ENCODE measurements around the gene TUBB3.
A peak's percentile ranks its signal among the peaks of the same experiment; 100 is the strongest.
"Not testable (repeated sequence)": the region's sequence is repeated elsewhere in the genome, so short reads cannot be mapped to it uniquely, and the experiment has no call there.

TUBB3 gene

DNA sequence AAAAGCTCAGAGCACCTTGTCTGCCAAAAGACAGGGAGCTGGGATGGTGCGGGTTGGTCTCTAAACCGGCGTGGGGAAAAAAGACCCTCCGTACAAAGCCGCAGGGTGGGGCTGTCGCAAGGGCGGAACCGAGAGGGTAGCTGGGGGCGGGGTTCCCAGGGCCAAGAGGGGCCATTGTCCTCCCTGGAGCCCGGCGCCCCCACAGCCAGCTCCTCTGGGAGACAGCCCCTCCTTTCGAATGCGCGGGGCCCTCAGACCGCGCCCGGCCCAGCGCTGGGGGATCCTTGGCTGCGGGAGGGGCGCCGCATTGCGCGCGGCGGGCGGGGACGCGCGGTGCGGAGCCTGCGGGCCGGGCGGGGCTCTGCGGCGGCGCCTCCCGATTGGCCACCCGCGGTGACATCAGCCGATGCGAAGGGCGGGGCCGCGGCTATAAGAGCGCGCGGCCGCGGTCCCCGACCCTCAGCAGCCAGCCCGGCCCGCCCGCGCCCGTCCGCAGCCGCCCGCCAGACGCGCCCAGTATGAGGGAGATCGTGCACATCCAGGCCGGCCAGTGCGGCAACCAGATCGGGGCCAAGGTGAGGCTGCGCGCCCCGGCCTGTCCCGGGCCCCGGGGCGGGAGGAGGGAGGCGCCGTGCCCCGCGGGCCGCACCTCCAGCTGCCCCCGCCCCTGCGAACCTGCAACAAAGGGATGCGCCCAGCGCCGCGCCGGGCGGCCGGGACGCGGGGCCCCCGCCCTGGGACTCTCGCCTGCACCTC, at the start of gene TUBB3:
TUBB3 (plus strand) TSS at position 459 of the 756 bp plus-strand sequence; CDS start at position 519, 60 bp downstream.
- DNase-seq = peak; percentile 63

DNA sequence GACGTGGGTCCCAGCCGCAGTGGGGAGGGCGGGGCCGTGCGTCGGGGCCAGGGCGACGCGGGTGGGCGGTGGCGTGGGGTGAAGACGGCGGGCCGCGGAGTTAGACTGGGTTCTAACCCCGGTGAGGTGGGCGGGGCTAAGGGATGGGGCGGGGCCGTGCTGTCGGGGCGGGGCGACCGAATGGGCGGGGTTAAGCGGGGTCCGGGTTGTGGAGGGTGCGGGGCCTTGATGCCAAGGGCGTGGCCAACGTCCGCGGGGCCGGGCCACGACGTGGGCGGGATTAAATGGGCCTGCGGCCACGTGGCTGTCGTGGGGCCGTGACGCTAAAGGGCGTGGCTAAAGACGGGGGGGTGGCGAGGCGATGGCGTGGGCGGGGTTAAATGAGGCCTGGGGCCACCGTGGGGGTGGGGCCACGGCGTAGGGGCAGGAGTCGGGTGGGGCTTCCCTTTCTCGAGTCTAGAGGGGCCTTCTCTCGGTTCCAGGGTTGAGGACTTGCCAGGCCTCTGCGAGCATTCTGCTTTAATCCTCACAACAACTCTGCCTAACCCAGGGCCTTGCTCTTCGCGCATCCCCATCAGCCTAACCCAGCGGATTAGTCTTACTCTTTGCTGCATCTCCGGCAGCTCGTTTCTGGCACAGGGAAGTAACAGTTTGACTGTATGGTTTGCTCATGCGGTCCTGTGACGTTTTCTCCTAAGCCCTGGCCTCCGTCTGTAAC, 49.0 kb upstream of the TUBB3 start:
- DNase-seq = peak; percentile 68

DNA sequence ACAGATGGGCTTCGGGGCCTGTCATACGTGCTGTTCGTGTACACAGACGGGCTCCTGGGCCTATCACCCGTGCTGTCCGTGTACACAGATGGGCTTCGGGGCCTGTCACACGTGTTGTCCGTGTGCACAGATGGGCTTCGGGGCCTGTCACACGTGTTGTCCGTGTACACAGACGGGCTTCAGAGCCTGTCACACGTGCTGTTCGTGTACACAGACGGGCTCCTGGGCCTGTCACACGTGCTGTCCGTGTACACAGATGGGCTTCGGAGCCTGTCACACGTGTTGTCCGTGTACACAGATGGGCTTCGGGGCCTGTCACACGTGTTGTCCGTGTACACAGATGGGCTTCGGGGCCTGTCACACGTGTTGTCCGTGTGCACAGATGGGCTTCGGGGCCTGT, 44.0 kb upstream of the TUBB3 start:
- not testable (repeated sequence) for DNase-seq

DNA sequence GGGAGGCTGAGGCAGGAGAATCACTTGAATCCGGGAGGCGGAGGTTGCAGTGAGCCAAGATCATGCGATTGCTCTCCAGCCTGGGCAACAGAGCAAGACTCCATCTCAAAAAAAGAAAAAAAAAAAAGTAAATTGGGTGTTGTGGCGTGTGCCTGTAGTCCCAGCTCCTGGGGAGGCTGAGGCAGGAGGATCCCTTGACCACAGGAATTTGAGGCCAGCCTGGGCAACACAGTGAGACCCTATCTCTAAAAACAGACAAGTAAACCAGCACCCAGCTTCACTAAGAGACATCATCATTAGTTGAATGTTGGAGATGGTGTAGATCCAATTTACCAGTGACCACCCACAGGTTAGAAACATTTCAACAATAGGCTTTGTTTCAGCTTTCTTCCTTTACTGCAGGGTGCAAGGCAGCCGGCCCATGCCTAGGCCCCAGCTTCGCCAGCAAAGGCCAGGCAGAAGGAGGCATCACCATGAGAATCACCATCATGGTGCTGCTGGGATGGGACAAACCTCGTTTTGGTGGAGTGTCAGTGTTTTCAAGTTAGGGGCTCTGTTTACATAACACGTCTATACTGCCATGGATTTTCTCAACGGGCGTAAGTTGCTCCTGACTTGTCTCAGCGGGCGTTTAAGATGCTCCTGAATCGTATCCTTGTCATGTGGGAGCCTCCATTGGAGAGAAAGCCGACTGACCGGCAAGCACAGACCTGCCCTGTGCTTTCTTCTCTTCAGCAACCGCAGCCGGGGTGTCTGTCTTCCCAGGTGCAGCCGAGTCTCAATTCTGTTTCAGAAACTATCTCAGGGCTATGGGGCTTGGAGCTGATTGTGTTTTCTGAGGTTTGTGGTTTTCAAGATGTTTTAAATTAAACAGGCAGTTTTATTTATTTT, 42.4 kb upstream of the TUBB3 start:
- DNase-seq = no peak

DNA sequence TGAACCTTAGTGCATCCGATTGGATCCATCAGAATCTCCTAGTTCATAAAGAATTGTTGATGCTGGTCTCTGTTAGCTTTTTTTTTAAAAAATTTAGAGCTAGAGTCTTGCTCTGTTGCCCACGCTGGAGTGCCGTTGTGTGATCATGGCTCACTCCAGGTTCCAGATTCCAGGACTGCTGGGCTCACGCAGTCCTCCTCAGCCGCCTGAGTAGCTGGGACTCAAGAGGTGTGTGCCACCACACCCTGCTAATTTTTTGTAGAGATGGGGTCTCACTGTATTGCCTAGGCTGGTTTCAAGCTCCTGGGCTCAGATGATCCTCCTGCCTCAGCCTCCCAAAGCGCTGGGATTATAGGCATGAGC, 41.8 kb upstream of the TUBB3 start:
- no peak for DNase-seq

DNA sequence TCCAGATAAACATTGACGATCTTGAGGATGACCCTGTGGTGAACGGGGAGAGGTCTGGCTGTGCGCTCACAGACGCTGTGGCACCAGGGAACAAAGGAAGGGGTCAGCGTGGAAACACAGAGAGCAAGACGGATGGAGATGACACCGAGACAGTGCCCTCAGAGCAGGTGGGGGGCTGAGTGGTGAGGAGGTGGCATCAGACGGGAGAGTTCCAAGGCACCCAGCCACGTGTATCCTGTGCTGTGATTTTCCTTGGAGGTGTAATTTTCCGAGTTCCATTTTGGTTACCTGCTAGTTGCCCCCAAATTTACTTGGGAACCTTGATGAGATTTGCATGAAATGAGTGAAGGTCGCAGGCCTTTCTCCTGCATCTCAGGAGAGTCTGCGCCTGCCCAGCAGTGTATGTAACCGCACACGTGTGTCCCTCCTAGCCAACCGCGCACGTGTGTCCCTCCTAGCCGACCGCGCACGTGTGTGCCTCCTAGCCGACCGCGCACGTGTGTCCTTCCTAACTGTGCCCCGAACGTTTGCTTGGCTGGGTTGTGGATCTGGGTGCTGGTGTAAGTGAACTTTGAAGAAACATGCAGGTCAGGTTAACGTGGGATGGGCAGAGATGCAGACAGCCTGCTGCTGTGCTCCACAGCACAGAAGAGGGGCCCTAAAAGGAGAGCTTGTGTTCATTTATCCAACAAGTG, 39.6 kb upstream of the TUBB3 start:
- no peak for DNase-seq

DNA sequence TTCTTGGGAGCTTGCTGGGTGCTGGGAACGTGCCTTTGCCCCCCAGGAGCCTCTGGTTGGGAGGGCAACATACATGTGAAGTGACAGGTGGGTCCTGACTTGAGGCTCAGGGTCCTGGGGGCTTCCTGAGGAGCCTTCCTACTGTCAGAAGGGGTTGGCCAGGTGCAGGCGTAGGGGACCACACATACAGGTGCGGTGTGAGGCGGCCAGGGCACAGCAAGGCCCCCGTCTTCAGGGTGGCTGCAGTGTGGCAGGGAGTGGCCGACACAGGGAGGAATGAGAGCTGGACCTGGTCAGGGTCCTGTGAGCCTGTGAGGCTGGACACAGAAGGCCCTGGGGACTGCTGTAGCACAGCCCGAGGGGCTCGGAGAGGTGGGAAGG, 39.1 kb upstream of the TUBB3 start:
- DNase-seq = no peak

DNA sequence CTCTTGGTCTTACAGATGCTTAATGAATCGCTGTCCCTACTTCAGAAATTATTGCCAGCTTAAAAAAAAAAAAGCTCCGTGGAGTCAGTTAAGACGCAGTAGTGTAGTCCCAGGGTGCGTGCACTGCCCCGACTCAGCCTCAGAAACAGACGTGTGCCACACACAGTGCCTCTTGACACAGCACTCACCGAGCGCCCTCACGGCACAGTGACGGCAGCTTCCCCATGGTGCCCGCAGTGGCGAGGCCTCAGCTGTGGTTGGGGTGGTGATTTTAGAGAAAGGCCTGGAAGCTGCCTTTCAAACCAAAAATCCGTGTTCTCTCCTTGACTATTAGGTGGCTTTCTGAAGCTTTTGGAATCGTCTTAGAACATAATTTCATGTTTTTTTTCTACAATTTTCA, 35.9 kb upstream of the TUBB3 start:
- no peak for DNase-seq

DNA sequence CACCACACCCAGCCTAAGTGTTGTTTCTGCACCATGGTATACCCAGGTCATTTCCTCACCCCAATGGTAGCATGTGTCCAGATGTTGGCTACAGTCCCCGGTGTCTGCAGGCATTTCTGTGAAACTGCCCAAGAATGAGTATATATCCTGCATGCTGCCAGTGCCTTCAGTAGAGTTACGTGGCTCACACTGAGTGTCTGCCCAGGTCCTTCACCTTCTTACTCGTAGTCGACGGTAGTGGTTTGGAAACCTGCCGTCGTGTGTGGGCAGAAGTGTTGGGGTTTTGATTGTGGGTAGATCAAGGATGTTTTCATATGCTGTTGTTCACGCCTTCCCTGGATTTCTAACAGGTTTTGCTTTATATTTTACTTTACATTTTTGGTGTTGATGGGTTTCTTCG, 32.9 kb upstream of the TUBB3 start:
- DNase-seq = no peak

DNA sequence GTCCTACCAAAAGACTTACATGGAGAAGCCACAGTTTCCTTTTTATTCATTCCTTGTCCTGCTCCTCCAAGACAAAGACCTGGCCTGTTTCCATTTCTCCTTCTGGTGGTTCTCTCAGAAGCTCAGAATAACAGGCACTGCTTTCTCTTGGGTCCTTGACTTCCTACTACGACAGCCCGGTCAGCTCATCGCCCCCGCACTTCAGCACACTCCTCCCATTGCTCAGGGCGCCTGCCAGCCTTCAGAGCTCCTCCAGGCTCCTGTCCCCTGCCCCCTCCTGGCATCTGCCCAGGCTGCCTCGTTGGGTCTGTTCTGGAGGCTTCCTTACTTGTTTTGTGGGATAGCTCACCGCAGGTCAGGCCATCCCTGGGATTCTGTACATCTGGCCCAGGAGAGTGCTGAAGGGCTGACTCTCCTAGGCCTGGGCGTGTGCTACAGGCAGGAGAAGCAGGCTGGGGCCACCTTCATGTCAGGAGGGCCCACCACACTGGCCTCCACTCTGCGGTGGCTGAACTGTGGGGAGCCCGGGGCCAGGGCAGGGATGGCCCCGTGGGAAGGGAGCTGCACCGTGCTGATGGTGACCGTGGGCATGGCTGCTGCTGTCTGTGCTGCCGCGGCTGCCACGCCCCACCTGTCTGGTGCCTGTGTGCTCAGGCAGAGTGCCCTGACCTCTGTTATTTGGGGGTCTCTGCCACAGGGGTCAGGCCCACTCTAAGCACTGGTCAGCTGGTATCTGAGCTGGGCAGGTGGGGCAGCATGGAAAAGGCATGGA, 32.1 kb upstream of the TUBB3 start:
- no peak for DNase-seq

DNA sequence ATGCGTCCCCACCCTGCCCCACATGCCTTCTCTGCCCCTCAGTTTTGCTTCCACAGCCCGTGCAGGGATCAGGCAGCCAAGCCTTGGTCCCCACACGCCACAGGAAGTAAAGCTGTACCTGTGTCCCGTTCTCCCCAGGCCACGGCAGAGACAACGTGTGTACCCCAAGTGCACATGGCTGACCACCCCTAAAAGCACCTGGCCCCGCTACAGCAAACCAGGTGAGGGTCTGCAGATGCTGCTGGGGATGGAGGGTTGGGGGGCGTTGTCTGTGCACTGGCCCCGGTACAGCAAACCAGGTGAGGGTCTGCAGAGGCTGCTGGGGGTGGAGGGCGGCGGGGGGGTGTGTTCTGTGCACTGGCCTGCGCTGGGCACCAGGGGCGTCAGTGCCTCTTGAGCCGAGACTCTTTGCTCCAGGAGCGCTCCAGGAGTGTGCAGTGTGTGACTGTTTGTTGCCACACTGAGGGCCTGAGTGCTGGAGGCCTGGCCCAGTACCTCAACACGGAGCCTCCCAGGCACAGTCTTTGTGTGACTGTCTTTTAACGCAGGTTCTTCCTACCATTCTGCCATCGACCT, 31.0 kb upstream of the TUBB3 start:
- no peak for DNase-seq

DNA sequence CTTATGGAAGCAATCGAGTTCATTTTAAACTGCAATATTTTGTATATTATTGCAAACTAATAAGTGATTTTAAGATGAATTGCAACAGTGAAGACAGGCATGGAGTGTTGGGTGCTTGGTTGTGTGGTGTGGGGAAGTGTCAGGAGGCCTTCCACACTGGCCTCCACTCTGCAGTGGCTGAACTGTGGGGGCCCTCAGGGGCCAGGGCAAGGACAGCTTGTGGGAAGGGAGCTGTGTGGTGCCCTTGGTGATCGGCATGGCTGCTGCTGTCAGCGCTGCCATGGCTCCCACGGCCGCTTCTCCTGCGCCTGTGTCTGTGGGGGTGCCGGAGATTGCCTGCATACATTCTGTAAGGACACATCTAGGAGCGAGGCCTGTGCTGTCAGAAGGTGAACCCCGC, 30.5 kb upstream of the TUBB3 start:
- no peak for DNase-seq

DNA sequence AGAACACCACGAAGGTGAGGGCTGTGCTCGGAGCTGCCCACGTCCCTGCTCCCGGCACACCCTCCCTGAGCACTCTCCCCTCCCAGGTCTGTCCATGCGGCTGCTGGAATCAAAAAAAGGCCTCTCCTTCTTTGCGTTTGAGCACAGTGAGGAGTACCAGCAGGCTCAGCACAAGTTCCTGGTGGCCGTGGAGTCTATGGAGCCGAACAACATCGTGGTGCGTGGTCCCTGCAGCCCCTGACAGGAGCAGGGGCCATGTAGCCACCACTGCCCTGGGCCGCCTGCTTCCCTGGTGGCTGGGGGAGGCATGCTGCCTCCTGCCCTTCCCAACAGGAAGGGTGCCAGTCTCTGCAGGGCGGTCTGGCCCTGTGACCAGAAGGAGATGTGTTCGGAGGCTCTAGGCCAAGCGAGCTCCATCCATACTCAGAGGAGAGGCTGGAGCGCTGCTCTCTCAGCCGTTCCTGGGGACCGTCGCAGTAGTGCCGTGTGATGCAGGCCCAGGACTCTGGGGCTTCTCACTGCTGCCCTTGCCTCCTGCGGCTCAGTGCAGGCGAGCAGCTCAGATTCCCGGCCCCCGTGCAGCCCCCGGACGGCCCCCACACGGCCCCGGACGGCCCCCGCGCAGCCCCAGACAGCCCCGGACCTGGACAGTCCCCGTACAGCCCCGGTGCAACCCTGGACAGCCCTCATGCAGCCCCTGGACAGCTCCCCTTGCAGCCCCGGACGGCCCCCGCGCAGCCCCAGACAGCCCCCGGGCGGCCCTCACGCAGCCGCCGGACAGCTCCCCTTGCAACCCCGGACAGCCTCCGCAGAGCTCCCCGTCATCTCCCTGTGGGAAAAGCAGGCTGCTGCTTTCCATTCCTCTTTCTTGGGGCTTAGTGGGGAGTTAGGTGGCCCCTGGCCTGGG, 29.2 kb upstream of the TUBB3 start:
- no peak for DNase-seq

DNA sequence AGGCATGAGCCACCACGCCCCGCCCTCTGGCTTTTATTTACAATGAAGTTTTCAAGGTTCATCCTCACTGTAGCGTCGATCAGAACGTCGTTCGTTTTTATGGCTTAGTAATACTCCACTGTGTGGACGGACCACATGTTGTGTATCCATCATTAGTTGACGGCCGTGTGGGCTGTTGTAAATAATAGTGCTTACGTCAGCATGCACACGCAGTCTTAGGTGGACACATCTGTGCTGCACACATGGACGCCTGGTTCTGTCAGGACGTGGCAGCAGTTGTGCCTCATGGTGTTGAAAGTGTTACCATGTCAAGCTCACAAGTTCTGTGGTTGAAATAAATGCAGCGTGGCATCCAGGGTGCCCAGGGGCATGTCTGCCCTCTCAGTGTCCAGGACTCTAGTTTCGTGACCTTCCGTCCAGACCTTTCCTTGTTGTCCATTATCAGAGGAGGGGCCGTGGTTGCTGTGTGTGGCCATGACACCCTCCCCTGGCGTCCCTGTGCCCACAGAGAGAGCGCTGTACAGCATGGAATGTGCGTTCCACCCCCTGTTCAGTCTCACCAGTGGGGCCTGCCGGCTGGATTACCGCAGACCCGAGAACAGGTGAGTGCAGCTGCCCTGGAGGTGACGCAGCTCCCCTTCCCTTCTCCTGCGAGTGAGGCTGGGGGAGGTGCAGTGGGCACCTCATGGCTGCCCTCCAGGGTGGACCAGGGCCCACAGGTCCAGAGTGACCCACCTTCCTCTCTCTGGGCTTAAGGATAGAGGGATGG, 27.5 kb upstream of the TUBB3 start:
- no peak for DNase-seq

DNA sequence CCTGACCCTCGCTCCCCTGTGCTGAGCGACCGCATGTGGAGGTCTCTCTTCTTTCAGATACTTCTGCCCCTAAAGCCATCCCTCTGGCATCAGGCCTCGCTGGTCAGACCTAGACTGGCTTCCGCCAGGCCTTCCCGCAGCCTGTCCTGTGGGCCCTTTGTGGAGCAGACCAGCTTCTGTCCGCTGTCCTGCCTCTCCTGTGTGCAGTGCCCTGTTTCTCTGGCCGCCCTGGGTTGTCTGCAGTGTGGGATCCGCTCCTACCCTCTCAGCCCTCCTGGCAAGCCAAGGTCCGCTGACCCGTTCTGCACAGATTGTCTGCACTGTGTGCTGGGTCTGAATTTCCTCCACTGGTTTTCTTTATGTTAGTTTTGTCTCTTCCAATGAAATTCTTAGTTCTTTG, 25.9 kb upstream of the TUBB3 start:
- no peak for DNase-seq

DNA sequence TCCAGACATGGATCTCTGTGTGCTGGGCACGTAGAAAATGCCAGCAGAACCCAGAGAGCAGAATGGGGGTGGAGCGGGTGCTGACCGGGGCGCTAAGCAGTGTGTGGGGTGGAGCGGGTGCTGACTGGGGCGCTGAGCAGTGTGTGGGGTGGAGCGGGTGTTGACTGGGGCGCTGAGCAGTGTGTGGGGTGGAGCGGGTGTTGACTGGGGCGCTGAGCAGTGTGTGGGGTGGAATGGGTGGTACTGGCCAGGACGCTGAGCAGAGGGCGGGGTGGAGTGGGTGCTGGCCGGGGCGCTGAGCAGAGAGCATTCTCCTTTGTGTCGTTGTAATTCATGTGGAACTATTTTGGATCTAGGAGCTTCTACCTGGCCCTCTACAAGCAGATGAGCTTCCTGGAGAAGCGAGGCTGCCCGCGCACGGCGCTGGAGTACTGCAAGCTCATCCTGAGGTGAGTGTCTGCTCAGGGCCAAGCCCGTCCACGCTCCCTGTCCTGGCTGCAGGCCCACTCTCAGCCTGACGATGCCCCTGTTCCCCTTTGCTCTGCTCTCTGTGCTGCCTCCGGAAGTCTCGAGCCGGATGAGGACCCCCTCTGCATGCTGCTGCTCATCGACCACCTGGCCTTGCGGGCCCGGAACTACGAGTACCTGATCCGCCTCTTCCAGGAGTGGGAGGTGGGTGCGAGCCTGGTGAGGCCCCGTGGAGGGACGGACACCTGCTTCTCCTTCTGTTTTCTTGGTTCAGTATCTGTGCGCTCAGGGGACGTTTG, 24.8 kb upstream of the TUBB3 start:
- no peak for DNase-seq

DNA sequence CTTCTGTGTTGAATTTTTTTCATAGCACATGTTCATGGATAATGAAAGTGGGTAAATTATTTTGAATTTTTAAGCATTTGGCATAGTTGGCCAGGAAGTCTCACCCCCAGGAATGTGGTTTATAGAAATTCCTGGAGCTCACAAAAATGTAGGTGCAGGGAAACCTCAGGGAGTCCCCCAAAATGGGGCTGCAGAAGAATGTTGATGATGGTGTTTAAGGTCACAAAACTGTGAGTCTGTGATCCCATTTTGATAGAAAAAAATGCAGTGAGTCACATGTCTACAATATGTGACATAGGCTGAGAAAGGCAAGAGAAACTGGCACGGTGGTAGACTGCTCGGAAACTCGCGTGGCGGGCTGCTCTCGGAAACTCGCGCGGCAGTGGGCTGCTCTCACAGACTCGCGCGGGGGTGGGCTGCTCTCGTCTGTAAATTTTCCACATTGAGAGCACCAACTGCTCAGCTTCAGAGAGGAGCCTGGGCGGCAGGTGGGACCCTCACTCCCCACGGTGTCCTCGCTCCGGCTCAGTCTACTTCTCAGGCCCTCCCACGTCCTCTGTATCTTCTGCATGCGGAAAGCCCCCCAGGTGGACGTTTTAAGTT, 23.2 kb upstream of the TUBB3 start:
- DNase-seq = no peak

DNA sequence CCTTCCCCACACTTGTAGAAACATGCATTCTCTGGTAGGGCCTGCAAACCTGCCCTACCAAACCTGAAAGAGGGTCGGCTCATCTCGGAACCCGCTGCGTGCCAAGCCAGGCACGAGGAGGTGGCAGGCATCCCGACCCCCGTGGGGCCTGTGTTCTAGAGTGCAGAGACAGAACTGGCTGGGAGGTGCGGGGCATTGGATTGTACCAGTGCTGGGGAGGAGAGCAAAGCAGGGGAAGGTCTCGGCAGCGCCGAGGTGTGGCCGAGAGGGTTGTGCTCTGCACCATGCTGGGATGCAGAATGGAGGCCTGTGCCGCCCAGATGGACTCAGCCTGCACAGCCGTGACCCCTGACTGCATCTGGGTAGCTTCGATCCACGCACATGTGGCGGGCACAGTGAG, 22.3 kb upstream of the TUBB3 start:
- DNase-seq = no peak

DNA sequence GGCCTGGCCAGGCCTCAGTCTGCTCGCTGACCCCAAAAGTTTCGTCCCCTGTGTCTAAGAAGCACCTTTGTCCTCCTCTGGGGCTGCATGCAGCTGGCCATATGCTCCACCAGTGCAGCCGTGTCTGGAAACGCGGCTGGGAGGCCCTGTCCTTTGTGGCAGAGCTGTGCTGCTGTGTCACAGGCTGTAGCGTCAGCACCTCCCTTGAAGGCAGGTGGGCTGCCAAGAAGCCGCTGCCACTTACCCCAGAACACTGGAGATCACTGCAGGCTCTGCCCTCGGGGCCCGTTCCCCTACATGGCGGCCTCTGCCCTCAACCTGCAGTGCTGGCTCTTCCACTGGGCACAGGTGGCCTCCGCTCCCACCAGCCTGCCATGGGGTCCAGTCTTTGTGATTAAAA, 20.2 kb upstream of the TUBB3 start:
- no peak for DNase-seq

All from NCI-H446 treated with DMSO at 0.1 percent for 48 hours (cell line).